GM19438 (cell line): ENCODE results near the gene DCHS2.

Experiments used
- ATAC-seq: cut with Tn5 transposase; IDR thresholded peaks from one replicate; pipeline ENCODE4 v1.9.1; 2021; ENCODE audit warnings: low read depth; ENCODE audit not compliant: unreplicated experiment

Gene DCHS2

GRCh38 chr4:154329268-154329868 is 162.2 kb downstream of the DCHS2 start:
- no peak for ATAC-seq

DNA sequence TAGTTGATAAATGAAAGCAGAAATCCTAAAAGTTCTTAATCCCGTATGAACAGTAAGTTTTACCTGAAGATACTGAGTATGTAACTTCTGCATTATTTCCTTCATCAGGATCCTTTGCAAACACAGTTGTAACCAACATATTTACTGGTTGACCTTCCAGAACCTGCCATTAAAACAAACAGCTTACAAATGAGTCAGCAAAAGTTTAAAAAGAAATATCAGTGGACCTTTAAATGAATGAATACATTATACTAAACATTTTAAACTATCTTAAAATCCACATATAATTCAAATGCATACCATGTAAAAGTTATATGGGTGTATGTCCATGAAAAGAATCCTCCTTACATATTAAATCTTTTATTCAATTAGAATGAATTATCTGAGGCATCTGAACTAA is 163.6 kb downstream of the DCHS2 start:
- ATAC-seq, result no peak

DNA sequence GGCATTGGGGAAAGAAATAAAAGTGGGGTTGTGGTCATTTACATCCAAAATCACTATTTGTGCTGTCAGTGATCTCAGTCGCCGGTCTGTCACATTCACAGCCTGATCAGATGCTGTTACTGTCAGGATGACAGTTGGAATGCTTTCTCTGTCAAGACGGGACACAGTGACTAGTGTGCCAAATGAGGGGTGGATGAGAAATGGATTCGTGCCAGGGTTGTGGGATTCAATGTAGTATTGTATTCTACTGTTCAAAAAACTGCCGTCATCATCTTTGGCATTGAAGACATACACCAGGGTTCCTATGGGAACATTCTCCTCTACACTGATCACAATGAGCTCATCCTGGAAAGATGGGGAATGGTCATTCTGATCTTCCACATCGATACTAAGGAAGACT is 171.1 kb downstream of the DCHS2 start:
- no peak for ATAC-seq

- ATAC-seq, result no peak
Measured at GRCh38 chr4:154319736-154320135, 171.9 kb downstream of the DCHS2 start.

DNA sequence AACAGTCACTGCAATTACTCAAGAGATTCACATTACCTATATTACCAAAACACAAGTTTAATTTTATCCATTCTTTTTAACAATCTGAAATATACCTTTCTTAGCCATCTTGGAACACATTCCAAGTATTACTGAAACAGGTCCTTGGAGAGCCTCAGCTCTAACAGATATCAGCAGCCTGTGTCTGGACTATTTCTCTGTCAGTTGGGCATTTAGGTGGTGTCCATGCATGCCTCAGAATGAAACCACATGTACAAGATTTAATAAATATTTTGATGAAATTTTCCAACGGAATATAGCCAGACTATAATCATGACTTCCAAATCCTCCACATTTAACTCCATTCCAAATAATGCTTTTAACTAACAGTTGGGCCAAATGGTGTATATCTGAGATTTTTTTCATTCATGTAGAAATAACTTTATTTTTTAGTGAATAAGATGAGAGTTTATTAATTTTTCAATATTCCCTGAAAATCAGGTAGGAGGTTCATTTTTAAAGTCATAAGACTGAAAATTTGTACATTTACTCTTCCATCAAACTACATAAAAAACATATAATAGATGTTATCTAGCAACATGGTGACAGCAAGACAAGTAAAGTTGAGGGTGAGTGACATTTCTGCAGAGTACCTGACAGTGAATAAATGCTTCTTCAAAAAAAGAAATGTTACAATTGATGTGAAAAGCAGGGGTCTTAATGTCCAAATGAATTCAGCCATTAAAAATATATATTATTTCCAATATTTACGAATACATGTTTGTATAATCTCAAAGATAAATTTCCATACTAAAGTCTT is 174.2 kb downstream of the DCHS2 start:
- ATAC-seq, result no peak

- no peak for ATAC-seq
Measured at GRCh38 chr4:154315741-154316140, 175.9 kb downstream of the DCHS2 start.

GRCh38 chr4:154314248-154314647 is 177.4 kb downstream of the DCHS2 start:
- ATAC-seq, result no peak

DNA sequence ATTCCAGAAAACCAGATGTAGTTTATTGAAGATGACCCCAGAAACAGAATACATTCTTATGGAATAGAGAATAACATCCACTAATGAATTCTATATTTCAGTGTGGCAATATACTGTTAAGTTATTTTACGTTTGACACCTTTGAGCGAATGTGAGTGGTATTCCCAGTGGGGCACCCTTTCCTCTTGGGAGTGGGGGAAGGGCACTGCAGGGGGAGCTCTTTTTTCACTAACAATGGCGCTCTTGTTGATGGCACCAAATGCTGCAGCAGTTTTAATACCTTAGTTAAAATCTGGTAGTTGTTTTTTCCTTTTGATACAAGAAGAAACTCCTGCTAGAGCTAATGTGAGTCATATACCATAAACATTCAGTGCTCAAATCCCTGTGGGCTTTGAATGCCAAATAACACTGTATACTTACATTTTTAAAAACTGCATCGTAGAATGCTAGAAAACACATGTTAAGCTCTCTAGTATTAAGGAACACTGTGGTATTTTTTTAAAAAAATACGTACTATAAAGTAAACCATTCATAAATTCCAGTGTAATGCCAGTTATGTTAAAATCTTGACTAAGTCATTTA is 178.5 kb downstream of the DCHS2 start:
- ATAC-seq, result no peak

GRCh38 chr4:154312246-154312645 is 179.4 kb downstream of the DCHS2 start:
- ATAC-seq, result no peak

GRCh38 chr4:154310578-154310977 is 181.0 kb downstream of the DCHS2 start:
- ATAC-seq, result no peak

DNA sequence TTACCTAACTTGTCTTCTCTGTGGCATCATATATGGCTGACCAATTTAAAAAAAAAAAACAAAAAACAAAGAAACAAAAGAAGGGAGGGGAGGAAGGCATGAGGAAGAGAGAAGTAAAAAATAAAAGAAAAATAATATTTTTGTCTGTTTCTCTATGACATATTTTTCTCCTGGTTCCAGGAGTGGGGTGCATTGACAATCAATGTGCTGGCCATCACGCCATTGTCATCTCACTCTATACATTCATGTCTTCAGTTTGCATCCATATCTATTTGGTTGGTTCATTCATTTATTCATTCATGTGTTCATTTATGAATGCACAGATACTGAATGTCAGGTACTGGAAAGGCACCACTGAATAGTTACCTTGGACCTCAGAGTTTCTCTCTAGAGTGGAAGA is 183.4 kb downstream of the DCHS2 start:
- ATAC-seq, result no peak

GRCh38 chr4:154307451-154307850 is 184.1 kb downstream of the DCHS2 start:
- ATAC-seq, result no peak

GRCh38 chr4:154305616-154306015 is 186.0 kb downstream of the DCHS2 start:
- ATAC-seq, result no peak

DNA sequence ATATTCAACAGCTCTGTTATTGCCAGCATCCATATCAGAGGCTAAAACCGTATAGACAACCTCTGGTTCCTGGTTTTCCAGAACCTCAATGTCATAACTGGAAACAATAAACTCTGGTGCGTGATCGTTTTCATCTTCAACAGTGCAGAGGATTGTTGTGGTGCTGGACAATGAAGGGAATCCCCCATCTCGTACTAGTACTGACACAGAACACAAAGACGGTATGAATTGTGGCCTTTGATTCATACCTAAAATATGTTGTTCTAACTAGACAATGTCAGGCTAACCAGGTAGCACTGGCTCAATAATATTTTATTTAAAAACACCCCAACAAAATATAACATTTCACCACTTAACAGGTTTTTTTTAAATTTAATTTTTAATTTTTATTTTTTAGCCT is 186.9 kb downstream of the DCHS2 start:
- no peak for ATAC-seq

DNA sequence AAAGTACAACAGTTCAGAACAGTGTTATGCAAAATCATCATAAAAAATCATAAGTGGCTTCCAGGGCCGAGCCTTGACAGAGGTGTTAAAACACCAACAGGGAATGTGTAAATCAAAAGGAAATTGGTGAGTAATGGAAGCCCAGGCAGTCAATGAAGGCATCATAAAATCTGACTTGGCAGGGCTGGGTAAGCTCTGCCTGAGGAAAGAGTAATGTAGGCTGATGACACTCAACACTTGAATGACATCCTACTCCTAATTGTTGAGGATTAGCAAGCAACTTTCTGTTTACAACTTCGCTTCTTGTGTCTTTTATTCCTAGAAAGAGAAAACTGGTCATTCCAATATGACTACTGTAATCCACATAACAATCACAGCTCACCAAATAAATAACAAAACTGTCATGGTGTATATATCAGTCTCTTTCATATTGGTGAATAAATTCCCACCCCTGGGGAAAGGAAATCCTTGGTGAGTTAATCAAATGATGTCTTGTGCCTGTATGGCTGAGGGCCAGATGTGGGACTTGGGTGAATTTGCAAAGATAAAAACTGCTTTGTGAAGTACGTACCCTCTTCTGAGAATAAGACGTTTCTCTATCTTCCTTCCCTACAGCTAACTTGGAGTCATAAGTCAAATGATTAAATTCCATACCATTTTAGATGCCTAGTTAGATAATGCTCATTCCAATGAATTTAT is 196.8 kb downstream of the DCHS2 start:
- ATAC-seq, result no peak

GRCh38 chr4:154293427-154293826 is 198.2 kb downstream of the DCHS2 start:
- ATAC-seq, result no peak

DNA sequence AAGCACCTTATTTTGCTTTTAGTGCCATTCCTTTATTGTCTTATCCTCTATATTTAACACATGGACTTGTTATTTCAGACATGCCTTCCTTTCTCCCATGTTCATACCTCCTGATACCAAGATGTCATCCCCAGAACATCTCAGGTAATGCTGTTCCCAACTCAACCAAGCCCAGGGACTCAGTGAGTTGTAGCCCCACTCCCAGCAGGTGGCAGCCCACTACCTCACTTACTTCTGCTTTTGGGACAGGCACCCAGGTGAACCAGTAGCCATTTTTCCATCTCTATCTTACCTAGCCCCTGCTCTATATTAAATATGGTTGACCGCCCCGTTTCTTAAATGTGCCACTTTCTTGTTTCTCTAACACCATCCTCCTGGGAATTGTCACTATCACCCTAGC is 199.0 kb downstream of the DCHS2 start:
- no peak for ATAC-seq

DNA sequence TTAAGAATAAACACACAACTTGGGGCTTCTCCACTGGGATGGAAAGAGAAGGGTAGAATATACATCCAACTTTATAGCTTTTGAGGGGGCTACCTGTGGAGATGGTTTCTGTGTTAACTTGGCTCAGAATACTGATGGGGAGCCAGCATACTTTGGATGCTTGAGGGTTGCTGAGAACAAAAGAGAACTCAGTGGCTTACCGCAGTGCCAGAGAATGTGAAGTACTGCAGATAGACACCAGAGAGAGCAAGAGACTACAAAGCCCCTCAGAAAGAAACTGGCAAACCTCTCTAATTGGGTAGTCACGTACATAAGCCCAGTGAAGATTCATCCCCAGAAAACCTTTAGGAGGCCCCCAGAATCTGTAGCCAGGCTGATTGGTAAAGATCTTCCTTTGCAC is 214.4 kb downstream of the DCHS2 start:
- ATAC-seq, result no peak

- no peak for ATAC-seq
Measured at GRCh38 chr4:154276496-154276895, 215.1 kb downstream of the DCHS2 start.

- ATAC-seq, result no peak
Measured at GRCh38 chr4:154254999-154255398, 236.6 kb downstream of the DCHS2 start.

- no peak for ATAC-seq
Measured at GRCh38 chr4:154234576-154234975, 257.0 kb downstream of the DCHS2 start.
